ENCODE measurements around the gene GINS2. TPM values are rescaled to one million over a fixed set of nuclear protein-coding genes. Genes with fewer than 3 reads are reported as not detected.

The GINS2 gene
- total RNA-seq, 4 donors from 2014 or later = 1.00 to 4.4 (median 1.2) TPM; not detected in 1

GRCh38 chr16:85707528-85708095 lies 18.9 kb upstream of the GINS2 start:
- H3K27me3 ChIP-seq = no peaks in the 10 kb centered on the region
- H3K36me3 ChIP-seq = no peaks in the 10 kb centered on the region
- no peak overlapping the region for H3K27ac ChIP-seq
- in situ Hi-C loops (cut with MboI; ENCODE audit: low pct_ligation_motif_present in 1 of 4, low pct_unique_long_range_greater_than_20kb in 1 of 4, low sequenced_read_pairs in 3 of 4) (loop anchor here in 2 of 4 donors (25.0 kb wide), 2 partner anchors 295 to 420 kb away; no protein-coding TSS in a partner anchor), intact Hi-C loops (cut with DNase I; ENCODE audit: low total_unique reads) (no loop called here)
- DNase-seq = peak; percentile 34
- H3K4me1 ChIP-seq = no peaks in the 10 kb centered on the region
- H3K9me3 ChIP-seq = no peaks in the 10 kb centered on the region
- TF ChIP-seq POLR2A (IDR thresholded peaks at IDR 0.05) (no peak), CTCF (IDR thresholded peaks at IDR 0.05) (no peak), POLR2AphosphoS5 (IDR thresholded peaks at IDR 0.05) (no peak), EP300 (IDR thresholded peaks at IDR 0.05; ENCODE audit: low read depth) (no peak)
- no peak overlapping the region for H3K4me3 ChIP-seq
- 49 to 71% methylated on average over 1 to 16 of the region's 16 CpGs for WGBS, 2 donors (ENCODE audit: low coverage in 1 of 2)

- H3K4me1 ChIP-seq = no peaks in the 10 kb centered on the region
- H3K27ac ChIP-seq = no peak overlapping the region
- in situ Hi-C loops (cut with MboI; ENCODE audit: low pct_ligation_motif_present in 1 of 4, low pct_unique_long_range_greater_than_20kb in 1 of 4, low sequenced_read_pairs in 3 of 4) (loop anchor here in 2 of 4 donors (25.0 kb wide), 2 partner anchors 294 to 419 kb away; no protein-coding TSS in a partner anchor), intact Hi-C loops (cut with DNase I; ENCODE audit: low total_unique reads) (no loop called here)
- DNase-seq = no peak
- no peak overlapping the region for H3K4me3 ChIP-seq
- no peak for TF ChIP-seq POLR2A (IDR thresholded peaks at IDR 0.05)
- H3K9me3 ChIP-seq = no peaks in the 10 kb centered on the region
- WGBS, 2 donors (ENCODE audit: low coverage in 1 of 2) = 83 to 91% methylated on average over 4 to 11 of the region's 11 CpGs
- no peaks in the 10 kb centered on the region for H3K27me3 ChIP-seq
- H3K36me3 ChIP-seq = no peaks in the 10 kb centered on the region
Measured at GRCh38 chr16:85706449-85707034, 17.8 kb upstream of the GINS2 start.

GRCh38 chr16:85704900-85705846 lies 16.4 kb upstream of the GINS2 start:
- Histone ChIP-seq H3K27ac (no peak overlapping the region), H3K4me3 (no peak overlapping the region), H3K9me3 (no peaks in the 10 kb centered on the region), H3K36me3 (no peaks in the 10 kb centered on the region), H3K4me1 (no peaks in the 10 kb centered on the region), H3K27me3 (no peaks in the 10 kb centered on the region)
- WGBS, 2 donors (ENCODE audit: low coverage in 1 of 2) = 0 to 91% methylated on average over 1 to 16 of the region's 20 CpGs
- intact Hi-C loops (cut with DNase I; ENCODE audit: low total_unique reads) (no loop called here), in situ Hi-C loops (cut with MboI; ENCODE audit: low pct_ligation_motif_present in 1 of 4, low pct_unique_long_range_greater_than_20kb in 1 of 4, low sequenced_read_pairs in 3 of 4) (loop anchor here in 2 of 4 donors (25.0 kb wide), 2 partner anchors 293 to 418 kb away; no protein-coding TSS in a partner anchor)
- no peak for DNase-seq
- TF ChIP-seq CTCF (IDR thresholded peaks at IDR 0.05) (no peak), EP300 (IDR thresholded peaks at IDR 0.05; ENCODE audit: low read depth) (no peak), POLR2AphosphoS5 (IDR thresholded peaks at IDR 0.05) (no peak), POLR2A (IDR thresholded peaks at IDR 0.05) (no peak)

GRCh38 chr16:85704011-85704410 lies 15.3 kb upstream of the GINS2 start:
- intact Hi-C loops (cut with DNase I; ENCODE audit: low total_unique reads) (no loop called here), in situ Hi-C loops (cut with MboI; ENCODE audit: low pct_ligation_motif_present in 1 of 4, low pct_unique_long_range_greater_than_20kb in 1 of 4, low sequenced_read_pairs in 3 of 4) (loop anchor here in 2 of 4 donors (25.0 kb wide), 2 partner anchors 292 to 417 kb away; no protein-coding TSS in a partner anchor)
- H3K36me3 ChIP-seq = no peaks in the 10 kb centered on the region
- no peaks in the 10 kb centered on the region for H3K27me3 ChIP-seq
- TF ChIP-seq CTCF (IDR thresholded peaks at IDR 0.05) (no peak), EP300 (IDR thresholded peaks at IDR 0.05; ENCODE audit: low read depth) (no peak), POLR2AphosphoS5 (IDR thresholded peaks at IDR 0.05) (no peak), POLR2A (IDR thresholded peaks at IDR 0.05) (no peak)
- no peak overlapping the region for H3K4me3 ChIP-seq
- DNase-seq = no peak
- no peaks in the 10 kb centered on the region for H3K9me3 ChIP-seq
- WGBS, 2 donors (ENCODE audit: low coverage in 1 of 2) = 89% methylated on average over 11 of the region's 11 CpGs; no CpG with 5 or more reads in 1 of the 2 donors
- H3K27ac ChIP-seq = no peak overlapping the region
- no peaks in the 10 kb centered on the region for H3K4me1 ChIP-seq

All from transverse colon (tissue), 4 donors.